IPS-18a (cell line): ENCODE data around the gene FBXO2.

Experiments
- H3K27ac ChIP-seq: one replicate; pipeline ENCODE4 v1.5.1; 2013; ENCODE audit warnings: low read length
- H3K27me3 ChIP-seq: one replicate; pipeline ENCODE4 v1.6.1; 2013; ENCODE audit warnings: mild to moderate bottlenecking, low read length; ENCODE audit not compliant: control insufficient read depth, insufficient read depth
- H3K36me3 ChIP-seq: one replicate; pipeline ENCODE4 v1.6.1; 2013; ENCODE audit warnings: low read depth, low read length; ENCODE audit not compliant: control insufficient read depth
- H3K4me1 ChIP-seq: one replicate; pipeline ENCODE4 v1.6.1; 2013; ENCODE audit warnings: low read depth, low read length; ENCODE audit not compliant: control insufficient read depth
- H3K4me3 ChIP-seq: one replicate; pipeline ENCODE4 v1.5.1; 2013; ENCODE audit warnings: low read length
- H3K9ac ChIP-seq: one replicate; pipeline ENCODE4 v1.6.1; 2013; ENCODE audit warnings: mild to moderate bottlenecking, low read length, moderate library complexity
- H3K9me3 ChIP-seq: one replicate; pipeline ENCODE4 v1.6.1; 2013; ENCODE audit warnings: low read depth, low read length; ENCODE audit not compliant: control insufficient read depth

The FBXO2 gene

GRCh38 chr1:11654137-11654938 is at the start of gene FBXO2, which contains the start of gene FBXO44:
Gene FBXO2 (minus strand): TSS chr1:11654429. CDS start chr1:11654340, 89 bp downstream.
Gene FBXO44 (plus strand): TSS chr1:11654877. CDS start chr1:11655836, 959 bp downstream.
- peak within 1 kb of the TSS; percentile 32 for H3K9ac ChIP-seq
- peaks cover 48% of the 10 kb centered on the region for H3K27me3 ChIP-seq
- no peaks in the 10 kb centered on the region for H3K9me3 ChIP-seq
- no peaks in the 10 kb centered on the region for H3K36me3 ChIP-seq
- H3K4me3 ChIP-seq: peak within 1 kb of the TSS; percentile 62
- no peak within 1 kb of the TSS for H3K27ac ChIP-seq
- peaks cover 14% of the 10 kb centered on the region for H3K4me1 ChIP-seq

GRCh38 chr1:11703357-11704193 is 49.3 kb upstream of the FBXO2 start:
- peaks cover 34% of the 10 kb centered on the region for H3K4me1 ChIP-seq
- H3K27ac ChIP-seq: no peak overlapping the region
- no peaks in the 10 kb centered on the region for H3K27me3 ChIP-seq
- no peak overlapping the region for H3K4me3 ChIP-seq
- no peaks in the 10 kb centered on the region for H3K36me3 ChIP-seq
- H3K9me3 ChIP-seq: no peaks in the 10 kb centered on the region
- H3K9ac ChIP-seq: no peak overlapping the region

- no peaks in the 10 kb centered on the region for H3K36me3 ChIP-seq
Measured at GRCh38 chr1:11701981-11702803, 48.0 kb upstream of the FBXO2 start.

GRCh38 chr1:11701551-11701961 is 47.3 kb upstream of the FBXO2 start:
- Histone ChIP-seq H3K27me3 (no peaks in the 10 kb centered on the region), H3K4me1 (peaks cover 30% of the 10 kb centered on the region), H3K4me3 (no peak overlapping the region), H3K27ac (no peak overlapping the region), H3K9ac (no peak overlapping the region), H3K9me3 (no peaks in the 10 kb centered on the region), H3K36me3 (no peaks in the 10 kb centered on the region)

More at GRCh38 chr1:11701981-11702803, 48.0 kb upstream of the FBXO2 start:
- Histone ChIP-seq H3K4me3 (no peak overlapping the region), H3K27me3 (no peaks in the 10 kb centered on the region), H3K9me3 (no peaks in the 10 kb centered on the region), H3K27ac (no peak overlapping the region), H3K4me1 (peaks cover 32% of the 10 kb centered on the region), H3K9ac (no peak overlapping the region)

- Histone ChIP-seq H3K27me3 (no peaks in the 10 kb centered on the region), H3K4me3 (no peak overlapping the region), H3K9ac (no peak overlapping the region), H3K4me1 (peaks cover 29% of the 10 kb centered on the region), H3K36me3 (no peaks in the 10 kb centered on the region), H3K27ac (no peak overlapping the region), H3K9me3 (no peaks in the 10 kb centered on the region)
Measured at GRCh38 chr1:11700601-11701467, 46.6 kb upstream of the FBXO2 start.

GRCh38 chr1:11697893-11698210 is 43.6 kb upstream of the FBXO2 start:
- peaks cover 22% of the 10 kb centered on the region for H3K4me1 ChIP-seq
- H3K27me3 ChIP-seq: no peaks in the 10 kb centered on the region
- no peak overlapping the region for H3K27ac ChIP-seq
- H3K4me3 ChIP-seq: no peak overlapping the region
- H3K9ac ChIP-seq: no peak overlapping the region
- H3K9me3 ChIP-seq: no peaks in the 10 kb centered on the region
- H3K36me3 ChIP-seq: no peaks in the 10 kb centered on the region

- Histone ChIP-seq H3K27me3 (no peaks in the 10 kb centered on the region), H3K4me3 (no peak overlapping the region), H3K9ac (no peak overlapping the region), H3K27ac (no peak overlapping the region), H3K4me1 (peaks cover 26% of the 10 kb centered on the region), H3K36me3 (no peaks in the 10 kb centered on the region), H3K9me3 (no peaks in the 10 kb centered on the region)
Measured at GRCh38 chr1:11697188-11697892, 43.1 kb upstream of the FBXO2 start.

GRCh38 chr1:11695861-11696260 is 41.6 kb upstream of the FBXO2 start:
- no peaks in the 10 kb centered on the region for H3K9me3 ChIP-seq
- H3K9ac ChIP-seq: no peak overlapping the region
- H3K4me3 ChIP-seq: no peak overlapping the region
- peaks cover 20% of the 10 kb centered on the region for H3K4me1 ChIP-seq
- H3K36me3 ChIP-seq: no peaks in the 10 kb centered on the region
- no peak overlapping the region for H3K27ac ChIP-seq
- H3K27me3 ChIP-seq: no peaks in the 10 kb centered on the region

- no peaks in the 10 kb centered on the region for H3K9me3 ChIP-seq
- no peak overlapping the region for H3K9ac ChIP-seq
- H3K27me3 ChIP-seq: no peaks in the 10 kb centered on the region
- no peak overlapping the region for H3K4me3 ChIP-seq
- H3K27ac ChIP-seq: no peak overlapping the region
- peaks cover 27% of the 10 kb centered on the region for H3K4me1 ChIP-seq
- no peaks in the 10 kb centered on the region for H3K36me3 ChIP-seq
Measured at GRCh38 chr1:11693917-11694316, 39.7 kb upstream of the FBXO2 start.

GRCh38 chr1:11693024-11693590 is 38.9 kb upstream of the FBXO2 start:
- Histone ChIP-seq H3K9me3 (no peaks in the 10 kb centered on the region), H3K4me3 (peak overlapping the region; percentile 70), H3K27ac (no peak overlapping the region), H3K4me1 (peaks cover 28% of the 10 kb centered on the region), H3K27me3 (no peaks in the 10 kb centered on the region), H3K9ac (no peak overlapping the region), H3K36me3 (no peaks in the 10 kb centered on the region)
